Left lung (tissue), 10 donors: ENCODE data around the gene SLC2A10. TPM values are rescaled to one million over a fixed set of nuclear protein-coding genes. Genes with fewer than 3 reads are reported as not detected.

Experiments
- ATAC-seq: fragments of 200-7000 bp; cut with Tn5 transposase; one replicate; pipeline ENCODE4 v1.9.1; 2020; ENCODE audit warnings: moderate library complexity
- DNase-seq, 4 donors: peaks; one replicate each; pipeline ENCODE4 v3.0.0-alpha.2; 2013 to 2020
- H3K27ac ChIP-seq, 2 donors: fragments of 200-600 bp; sonication (generic) in 1 of 2; one replicate each; pipeline versions ENCODE4 v1.5.0 to v1.8.0; 2020 to 2021
- H3K27me3 ChIP-seq, 2 donors: fragments of 200-600 bp; sonication (generic) in 1 of 2; one replicate each; pipeline versions ENCODE4 v1.5.0 to v1.8.0; 2020 to 2021
- H3K36me3 ChIP-seq, 2 donors: fragments of 200-600 bp; sonication (generic) in 1 of 2; one replicate each; pipeline versions ENCODE4 v1.5.0 to v1.8.0; 2020 to 2021
- H3K4me1 ChIP-seq, 2 donors: fragments of 200-600 bp; one replicate each; pipeline ENCODE4 v1.8.0; 2021
- H3K4me3 ChIP-seq, 2 donors: fragments of 200-600 bp; sonication (generic) in 1 of 2; one replicate each; pipeline versions ENCODE4 v1.5.0 to v1.8.0; 2020 to 2021; ENCODE audit warnings: mild to moderate bottlenecking in 1 of 2
- H3K9me3 ChIP-seq, 2 donors: fragments of 200-600 bp; sonication (generic) in 1 of 2; one replicate each; pipeline versions ENCODE4 v1.5.0 to v1.8.0; 2020 to 2021
- CTCF ChIP-seq, 2 donors: fragments of 200-600 bp; sonication (generic) in 1 of 2; IDR thresholded peaks; one replicate each; pipeline versions ENCODE4 v1.5.0 to v1.8.0; 2021; ENCODE audit warnings: antibody characterized with exemption in 2 of 2
- intact Hi-C, 2 donors: fragments of 100-400 bp; cut with DNase I; formaldehyde crosslinking; loops; one replicate each; pipeline versions ENCODE4 v1.11.2 to v1.14.2; 2022
- polyA plus RNA-seq, 6 donors: library from polyadenylated mRNA; unstranded; fragments of 120-200 nt; gene quantifications; one replicate each; pipeline ENCODE4 v1.2.1, GENCODE V29; 2013; ENCODE audit not compliant: insufficient read length in 6 of 6
- total RNA-seq, 2 donors: library from RNA; stranded (reverse); fragmentation: NEBNext Ultra II Directional; extraction: Animal tissue kit (Norgen Biotek cat#: 25700); gene quantifications; one replicate each; pipeline ENCODE4 v1.2.1, GENCODE V29; 2021
- donor health status: DM: no; HTN: yes; CAD: no.
- donor health status: DM: no; HTN: no; CAD: no.

The SLC2A10 gene
- total and polyA plus RNA-seq, 8 donors, result 12.9 to 26.1 (median 21.0) TPM

GRCh38 chr20:46689082-46689753 is 20.2 kb upstream of the SLC2A10 start, which contains the start of gene TP53RK:
TP53RK (minus strand) TSS chr20:46689444; CDS start chr20:46689414, 30 bp downstream.
- intact Hi-C loops, result no loop called here
- peak; percentile 21 to 51 for TF ChIP-seq CTCF (IDR thresholded peaks at IDR 0.05)

GRCh38 chr20:46689754-46690085 is 19.7 kb upstream of the SLC2A10 start:
- Histone ChIP-seq H3K36me3 (peaks cover 0 to 14% of the 10 kb centered on the region in 2 donors), H3K4me1 (peaks cover 13 to 36% of the 10 kb centered on the region in 2 donors), H3K27ac (peak overlapping the region; percentile 84 to 95), H3K4me3 (peak overlapping the region; percentile 78 to 88), H3K9me3 (no peaks in the 10 kb centered on the region), H3K27me3 (no peaks in the 10 kb centered on the region)
- ATAC-seq, result no peak
- DNase-seq, result no peak
- TF ChIP-seq CTCF (IDR thresholded peaks at IDR 0.05), result no peak
- intact Hi-C loops, result no loop called here

More at GRCh38 chr20:46689082-46689753, 20.2 kb upstream of the SLC2A10 start, which contains the start of gene TP53RK:
- H3K4me3 ChIP-seq, result peak within 1 kb of the TSS; percentile 78 to 88
- no peaks in the 10 kb centered on the region for H3K9me3 ChIP-seq
- ATAC-seq (peak; percentile 97), DNase-seq (peak; percentile 98 to 100 (median 100))
- peaks cover 13 to 34% of the 10 kb centered on the region in 2 donors for H3K4me1 ChIP-seq
- peaks cover 0 to 14% of the 10 kb centered on the region in 2 donors for H3K36me3 ChIP-seq
- H3K27ac ChIP-seq, result peak within 1 kb of the TSS; percentile 95 to 97
- H3K27me3 ChIP-seq, result no peaks in the 10 kb centered on the region

- DNase-seq (peak in 1 of 4 donors; percentile 33), ATAC-seq (no peak)
- Histone ChIP-seq H3K27me3 (no peaks in the 10 kb centered on the region), H3K9me3 (no peaks in the 10 kb centered on the region), H3K4me1 (peaks cover 13 to 36% of the 10 kb centered on the region in 2 donors), H3K4me3 (peak overlapping the region; percentile 78 to 88), H3K36me3 (peaks cover 0 to 12% of the 10 kb centered on the region in 2 donors), H3K27ac (peak overlapping the region; percentile 84 to 95)
- TF ChIP-seq CTCF (IDR thresholded peaks at IDR 0.05), result no peak
- intact Hi-C loops, result no loop called here
These were observed 19.0 kb upstream of the SLC2A10 start for GRCh38 chr20:46690219-46691106.

GRCh38 chr20:46691196-46691595 is 18.3 kb upstream of the SLC2A10 start:
- no peak for TF ChIP-seq CTCF (IDR thresholded peaks at IDR 0.05)
- H3K9me3 ChIP-seq, result no peaks in the 10 kb centered on the region
- DNase-seq, result no peak
- peaks cover 0 to 7% of the 10 kb centered on the region in 2 donors for H3K36me3 ChIP-seq
- no peak overlapping the region for H3K4me3 ChIP-seq
- ATAC-seq, result no peak
- intact Hi-C loops, result no loop called here
- H3K27ac ChIP-seq, result no peak overlapping the region
- peaks cover 13 to 36% of the 10 kb centered on the region in 2 donors for H3K4me1 ChIP-seq
- no peaks in the 10 kb centered on the region for H3K27me3 ChIP-seq

- no peak overlapping the region for H3K27ac ChIP-seq
- no peaks in the 10 kb centered on the region for H3K27me3 ChIP-seq
- peaks cover 0 to 11% of the 10 kb centered on the region in 2 donors for H3K4me1 ChIP-seq
- H3K9me3 ChIP-seq, result no peaks in the 10 kb centered on the region
- no peak overlapping the region for H3K4me3 ChIP-seq
- peak; percentile 9 for ATAC-seq
- no peaks in the 10 kb centered on the region for H3K36me3 ChIP-seq
- TF ChIP-seq CTCF (IDR thresholded peaks at IDR 0.05), result no peak
- DNase-seq, result no peak
- intact Hi-C loops, result no loop called here
These were observed 15.0 kb upstream of the SLC2A10 start for GRCh38 chr20:46694484-46694883.
